T-cell (primary cell): Measurements from ENCODE around the gene CFAP44. TPM values are rescaled to one million over a fixed set of nuclear protein-coding genes. Genes with fewer than 3 reads are reported as not detected.

ENCODE experiments used
- ATAC-seq, 4 experiments: fragments of 200-7000 bp in 3 of 4; fragments of 150-1000 bp in 1 of 4; cut with Tn5 transposase; replicated peaks in 1 of 4; 1 replicate in 3 of 4; 2 replicates in 1 of 4; pipeline ENCODE4 v1.10.0; 2021; ENCODE audit warnings: moderate library complexity in 3 of 4, mild to moderate bottlenecking in 2 of 4, moderate number of reproducible peaks in 1 of 4
- CTCF ChIA-PET, 2 donors: fragments of 300-600 bp; sonication (Branson Sonifier 250); formaldehyde crosslinking; loops; one replicate each; lab custom pipeline; 2022; ENCODE audit warnings: antibody characterized with exemption in 2 of 2; lab: Charles Lee
- POLR2A ChIA-PET, 2 donors: fragments of 300-600 bp; sonication (Branson Sonifier 250); formaldehyde crosslinking; loops; one replicate each; lab custom pipeline; 2022; ENCODE audit warnings: antibody characterized with exemption in 2 of 2; lab: Charles Lee
- DNase-seq, 35 experiments: peaks; one replicate each; pipeline versions ENCODE4 v3.0.0 to v3.0.0-alpha.2; 2013 to 2023
- H3K27ac ChIP-seq: one replicate; pipeline ENCODE4 v1.5.1; 2013; ENCODE audit warnings: low read length
- H3K27me3 ChIP-seq, 2 experiments: replicated peaks in 1 of 2; 1 replicate in 1 of 2; 2 replicates in 1 of 2; pipeline versions ENCODE4 v1.6.1 to v1.7.0; 2013; ENCODE audit warnings: low read length in 1 of 2, mixed read lengths in 1 of 2; ENCODE audit not compliant: control insufficient read depth in 2 of 2, insufficient read depth in 2 of 2; ENCODE audit errors: extremely low read depth in 1 of 2
- H3K36me3 ChIP-seq, 2 donors: 1 replicate in 1 of 2; 2 replicates in 1 of 2; pipeline versions ENCODE4 v1.6.1 to v1.7.0; 2013; ENCODE audit warnings: low read length in 1 of 2; ENCODE audit not compliant: control insufficient read depth in 2 of 2, insufficient read depth in 1 of 2; ENCODE audit errors: extremely low read depth in 1 of 2
- H3K4me1 ChIP-seq, 2 experiments: 1 replicate in 1 of 2; 2 replicates in 1 of 2; pipeline versions ENCODE4 v1.6.1 to v1.7.0; 2013; ENCODE audit warnings: low read length in 2 of 2, mixed read lengths in 1 of 2; ENCODE audit not compliant: insufficient read depth in 2 of 2, control insufficient read depth in 1 of 2; ENCODE audit errors: extremely low read depth in 1 of 2
- H3K4me3 ChIP-seq, 2 donors: 1 replicate in 1 of 2; 2 replicates in 1 of 2; pipeline versions ENCODE4 v1.5.1 to v1.7.0; 2013; ENCODE audit warnings: mild to moderate bottlenecking in 2 of 2, low read length in 1 of 2, moderate library complexity in 1 of 2; ENCODE audit not compliant: control insufficient read depth in 1 of 2; ENCODE audit errors: extremely low read depth in 1 of 2
- H3K9me3 ChIP-seq: 2 replicates; pipeline ENCODE4 v1.7.0; 2013
- H3K27ac Mint-ChIP-seq, 2 donors: one replicate each; pipeline ENCODE4 v1.8.0; 2020 to 2021; ENCODE audit warnings: mild to moderate bottlenecking in 2 of 2, mixed read lengths in 2 of 2
- H3K27me3 Mint-ChIP-seq, 2 donors: one replicate each; pipeline ENCODE4 v1.8.0; 2021 to 2022; ENCODE audit warnings: mixed read lengths in 2 of 2
- H3K36me3 Mint-ChIP-seq: one replicate; pipeline ENCODE4 v1.8.0; 2021; ENCODE audit warnings: mixed read lengths
- H3K4me1 Mint-ChIP-seq, 3 donors: one replicate each; pipeline ENCODE4 v1.8.0; 2020 to 2022; ENCODE audit warnings: mixed read lengths in 3 of 3, mild to moderate bottlenecking in 1 of 3
- H3K4me3 Mint-ChIP-seq, 3 donors: one replicate each; pipeline ENCODE4 v1.8.0; 2020 to 2022; ENCODE audit warnings: mild to moderate bottlenecking in 3 of 3, mixed read lengths in 3 of 3, moderate library complexity in 3 of 3
- H3K9me3 Mint-ChIP-seq, 3 donors: one replicate each; pipeline ENCODE4 v1.8.0; 2020 to 2022; ENCODE audit warnings: mixed read lengths in 3 of 3
- WGBS: methylation state at CpG from one replicate; pipeline ENCODE4 v1.1.5; 2013; ENCODE audit warnings: missing lambda C conversion rate; ENCODE audit not compliant: insufficient coverage; 5-methylcytosine and 5-hydroxymethylcytosine counted together
- total RNA-seq, 35 experiments: library from RNA in 6 of 35; stranded (reverse) in 6 of 35; fragments of 120-200 nt in 1 of 35; gene quantifications; one replicate each; pipeline versions ENCODE4 v1.2.1 to v1.2.4 and lab custom pipeline; 2013 to 2026

CFAP44 gene
- total RNA-seq, 5 donors from 2014 or later (not counting 1 experiment from before 2014, with no cell fraction given): 12.2 to 19.9 (median 16.0) TPM

DNA sequence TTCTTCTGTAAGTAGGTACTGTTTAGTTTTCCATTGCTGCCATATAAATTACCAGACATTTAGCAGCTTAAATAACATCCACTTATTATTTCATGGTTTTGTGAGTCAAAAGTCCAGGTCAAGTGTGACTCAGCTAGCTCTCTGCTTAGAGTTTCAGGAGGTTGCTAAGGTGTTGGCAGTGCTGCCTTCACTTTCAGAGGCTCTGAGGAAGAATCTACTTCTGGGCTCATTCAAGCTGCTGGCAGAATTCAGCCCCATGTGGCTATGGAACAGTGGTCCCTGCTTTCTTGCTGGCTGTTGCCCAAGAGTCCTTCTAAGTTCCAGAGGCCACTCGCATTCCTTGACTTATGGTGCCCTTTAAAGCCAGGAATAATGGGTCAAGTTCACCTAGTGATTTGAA lies 4.5 kb downstream of the CFAP44 start:
- 100% methylated on average over 1 of the region's 1 CpG for WGBS
- ATAC-seq: no peak

DNA sequence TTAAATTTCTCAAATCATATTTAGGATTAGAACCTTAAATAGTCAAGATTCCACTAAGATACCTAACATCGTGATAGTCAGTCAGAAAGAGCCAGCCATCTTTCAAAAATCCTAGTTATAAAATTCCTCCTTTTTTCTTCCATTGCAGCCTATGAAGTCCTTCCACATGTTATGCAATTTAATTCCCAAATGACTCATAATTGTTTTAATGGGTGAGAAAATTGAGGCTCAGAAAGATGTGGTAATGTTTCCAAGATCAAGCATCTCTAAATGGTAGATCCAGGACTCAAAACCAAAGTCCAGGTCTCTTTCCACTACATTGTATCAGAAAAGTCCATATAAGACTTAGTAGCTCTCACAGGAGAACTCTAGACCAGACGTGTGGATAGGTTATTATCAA lies 9.5 kb downstream of the CFAP44 start:
- H3K9me3 Mint-ChIP-seq: peaks cover 5 to 18% (median 7%) of the 10 kb centered on the region in 3 donors
- Histone ChIP-seq H3K27me3 (no peaks in the 10 kb centered on the region), H3K9me3 (peaks cover 1% of the 10 kb centered on the region), H3K4me3 (no peak overlapping the region), H3K36me3 (peaks cover 0 to 7% of the 10 kb centered on the region in 2 donors), H3K27ac (no peak overlapping the region), H3K4me1 (no peaks in the 10 kb centered on the region)
- H3K36me3 Mint-ChIP-seq: peaks cover 64% of the 10 kb centered on the region
- ATAC-seq (no peak), DNase-seq (no peak)
- H3K27ac Mint-ChIP-seq: no peak overlapping the region
- ChIA-PET CTCF (interaction anchor here in 1 of 2 donors (0.5 kb wide), 1 partner anchor 271 kb away, joined by 3 read pairs; no protein-coding TSS in a partner anchor), POLR2A (interaction anchor here in 1 of 2 donors (0.5 kb wide), 1 partner anchor 1079 kb away, joined by 3 read pairs; no protein-coding TSS in a partner anchor)
- H3K27me3 Mint-ChIP-seq: no peaks in the 10 kb centered on the region
- H3K4me3 Mint-ChIP-seq: no peak overlapping the region
- H3K4me1 Mint-ChIP-seq: no peaks in the 10 kb centered on the region
- no CpG with 5 or more reads among the region's 2 CpGs for WGBS

More for the DNA sequence above, 4.5 kb downstream of the CFAP44 start:
- H3K4me1 Mint-ChIP-seq: peaks cover 0 to under 1% (median under 1%) of the 10 kb centered on the region in 3 donors
- Histone ChIP-seq H3K27me3 (no peaks in the 10 kb centered on the region), H3K27ac (no peak overlapping the region), H3K4me1 (peaks cover 0 to 3% of the 10 kb centered on the region in 2 experiments), H3K4me3 (no peak overlapping the region), H3K9me3 (no peaks in the 10 kb centered on the region), H3K36me3 (no peaks in the 10 kb centered on the region)
- no peaks in the 10 kb centered on the region for H3K9me3 Mint-ChIP-seq
- H3K27ac Mint-ChIP-seq: no peak overlapping the region
- no peaks in the 10 kb centered on the region for H3K27me3 Mint-ChIP-seq
- CTCF ChIA-PET: no interaction called here
- H3K36me3 Mint-ChIP-seq: peaks cover 38% of the 10 kb centered on the region
- DNase-seq: no peak
- no peak overlapping the region for H3K4me3 Mint-ChIP-seq
- POLR2A ChIA-PET: no interaction called here

DNA sequence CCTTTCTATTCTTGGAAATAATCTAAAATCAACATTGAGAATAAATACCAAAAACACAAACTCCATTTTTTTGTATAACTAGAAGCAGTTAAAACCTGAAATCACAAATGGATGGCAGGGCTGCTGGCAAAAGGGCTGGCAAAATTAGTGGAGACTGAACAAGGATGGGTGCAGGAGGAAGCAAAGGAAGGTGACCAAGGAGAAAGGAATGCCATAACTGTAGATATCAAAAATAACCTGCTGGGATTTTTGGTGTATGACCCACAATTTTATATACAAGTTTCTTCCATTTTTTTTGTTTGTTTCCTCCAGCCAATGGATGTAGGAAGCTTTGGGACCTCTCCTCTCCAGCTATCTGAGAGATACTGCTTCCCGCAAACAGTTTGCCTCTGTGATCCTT lies 12.7 kb downstream of the CFAP44 start:
- Mint-ChIP-seq H3K4me3 (no peak overlapping the region), H3K27me3 (no peaks in the 10 kb centered on the region), H3K9me3 (peaks cover 5 to 39% (median 19%) of the 10 kb centered on the region in 3 donors), H3K36me3 (peaks cover 86% of the 10 kb centered on the region), H3K27ac (no peak overlapping the region), H3K4me1 (no peaks in the 10 kb centered on the region)
- DNase-seq (no peak), ATAC-seq (no peak)
- Histone ChIP-seq H3K4me3 (no peak overlapping the region), H3K36me3 (peaks cover 0 to 24% of the 10 kb centered on the region in 2 donors), H3K27ac (no peak overlapping the region), H3K27me3 (no peaks in the 10 kb centered on the region), H3K9me3 (peaks cover 5% of the 10 kb centered on the region), H3K4me1 (peaks cover 0 to 2% of the 10 kb centered on the region in 2 experiments)
- POLR2A ChIA-PET: no interaction called here
- WGBS: 83% methylated on average over 1 of the region's 1 CpG
- CTCF ChIA-PET: no interaction called here

DNA sequence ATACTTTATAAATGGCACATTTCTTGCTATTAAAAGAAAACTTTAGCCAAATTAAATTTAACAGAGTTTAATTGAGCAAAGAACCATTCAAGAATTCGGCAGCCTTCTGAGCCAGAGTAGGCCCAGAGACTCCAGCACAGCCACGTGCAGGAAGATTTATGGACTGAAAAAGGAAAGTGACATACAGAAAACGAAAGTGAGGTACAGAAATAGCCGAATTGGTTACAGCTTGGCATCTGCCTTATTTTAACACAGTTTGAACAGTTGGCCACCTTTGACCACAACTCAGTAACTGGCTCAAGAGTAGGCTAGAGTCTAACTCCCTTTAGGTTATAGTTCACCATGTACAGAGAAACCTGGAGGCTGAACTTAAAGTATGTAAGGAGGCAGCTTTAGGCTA lies 17.6 kb downstream of the CFAP44 start:
- Mint-ChIP-seq H3K27me3 (no peaks in the 10 kb centered on the region), H3K9me3 (peaks cover 5 to 48% (median 19%) of the 10 kb centered on the region in 3 donors), H3K4me1 (no peaks in the 10 kb centered on the region), H3K27ac (no peak overlapping the region), H3K36me3 (peaks cover 81% of the 10 kb centered on the region), H3K4me3 (no peak overlapping the region)
- ChIA-PET POLR2A (no interaction called here), CTCF (no interaction called here)
- Histone ChIP-seq H3K36me3 (peaks cover 0 to 24% of the 10 kb centered on the region in 2 donors), H3K4me3 (no peak overlapping the region), H3K4me1 (peaks cover 0 to 2% of the 10 kb centered on the region in 2 experiments), H3K27me3 (no peaks in the 10 kb centered on the region), H3K27ac (no peak overlapping the region), H3K9me3 (peaks cover 5% of the 10 kb centered on the region)
- DNase-seq (no peak), ATAC-seq (no peak)
- no CpG with 5 or more reads among the region's 4 CpGs for WGBS

DNA sequence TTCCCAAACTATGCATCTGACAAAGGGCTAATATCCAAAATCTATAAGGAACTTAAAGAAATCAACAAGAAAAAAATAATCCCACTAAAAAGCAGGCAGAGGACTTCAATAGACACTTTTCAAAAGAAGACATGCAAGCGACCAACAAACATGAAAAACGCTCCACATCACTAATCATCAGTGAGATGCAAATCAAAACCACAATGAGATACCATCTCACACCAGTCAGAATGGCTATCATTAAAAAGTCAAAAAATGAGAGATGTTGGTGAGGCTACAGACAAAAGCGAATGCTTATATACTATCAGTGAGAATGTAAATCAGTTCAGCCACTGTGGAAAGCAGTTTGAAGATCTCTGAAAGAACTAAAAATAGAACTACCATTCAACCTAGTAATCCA lies 20.2 kb downstream of the CFAP44 start:
- ChIA-PET POLR2A (no interaction called here), CTCF (no interaction called here)
- Histone ChIP-seq H3K36me3 (peaks cover 0 to 11% of the 10 kb centered on the region in 2 donors), H3K27ac (no peak overlapping the region), H3K27me3 (no peaks in the 10 kb centered on the region), H3K9me3 (no peaks in the 10 kb centered on the region), H3K4me1 (peaks cover 0 to 2% of the 10 kb centered on the region in 2 experiments), H3K4me3 (no peak overlapping the region)
- Mint-ChIP-seq H3K4me3 (no peak overlapping the region), H3K27me3 (no peaks in the 10 kb centered on the region), H3K9me3 (peaks cover 0 to 28% (median 10%) of the 10 kb centered on the region in 3 donors), H3K4me1 (no peaks in the 10 kb centered on the region), H3K36me3 (peaks cover 65% of the 10 kb centered on the region), H3K27ac (no peak overlapping the region)
- WGBS: no CpG with 5 or more reads among the region's 3 CpGs
- ATAC-seq (no peak), DNase-seq (no peak)

DNA sequence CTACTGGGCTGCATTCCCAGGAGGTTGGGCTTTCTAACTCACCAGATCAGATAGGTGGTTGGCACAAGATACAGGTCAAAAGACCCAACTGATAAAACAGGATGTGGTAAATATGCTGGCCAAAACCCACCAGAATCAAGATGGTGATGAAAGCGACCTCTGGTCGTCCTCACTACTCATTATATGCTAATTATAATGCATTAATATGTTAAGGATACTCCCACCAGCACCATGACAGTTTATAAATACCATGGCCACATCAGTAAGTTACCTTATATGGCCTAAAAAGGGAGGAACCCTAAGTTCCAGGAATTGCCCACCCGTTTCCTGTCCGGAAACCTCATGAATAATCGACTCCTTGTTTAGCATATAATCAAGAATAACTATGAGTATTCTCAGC lies 31.6 kb downstream of the CFAP44 start:
- no peak overlapping the region for H3K27ac ChIP-seq
- WGBS: 100% methylated on average over 2 of the region's 5 CpGs
- POLR2A ChIA-PET: no interaction called here
- H3K4me1 Mint-ChIP-seq: no peaks in the 10 kb centered on the region
- peaks cover 36% of the 10 kb centered on the region for H3K36me3 Mint-ChIP-seq
- CTCF ChIA-PET: no interaction called here
- H3K9me3 Mint-ChIP-seq: peaks cover 14 to 34% (median 14%) of the 10 kb centered on the region in 3 donors
- DNase-seq (no peak), ATAC-seq (no peak)
- no peak overlapping the region for H3K4me3 Mint-ChIP-seq
- no peaks in the 10 kb centered on the region for H3K27me3 Mint-ChIP-seq
- H3K4me1 ChIP-seq: no peaks in the 10 kb centered on the region
- H3K4me3 ChIP-seq: no peak overlapping the region
- H3K36me3 ChIP-seq: no peaks in the 10 kb centered on the region
- H3K27me3 ChIP-seq: no peaks in the 10 kb centered on the region
- H3K9me3 ChIP-seq: no peaks in the 10 kb centered on the region
- H3K27ac Mint-ChIP-seq: no peak overlapping the region
